Neural progenitor cell (in vitro differentiated cells): Measurements from ENCODE around the gene C11orf87. TPM values are rescaled to one million over a fixed set of nuclear protein-coding genes. Genes with fewer than 3 reads are reported as not detected.
A peak's percentile ranks its signal among the peaks of the same experiment; 100 is the strongest.

Experiments used
- DNase-seq: peaks from one replicate; pipeline ENCODE4 v3.0.0-alpha.2; 2016; ENCODE audit warnings: low spot score
- H2AFZ ChIP-seq: fragments of 200-600 bp; sonication (generic); replicated peaks from 2 replicates; pipeline ENCODE4 v1.6.1; 2016; ENCODE audit warnings: antibody characterized with exemption
- H3F3A ChIP-seq: fragments of 200-600 bp; sonication (generic); 2 replicates; pipeline ENCODE4 v1.6.1; 2016; ENCODE audit warnings: antibody characterized with exemption, low read depth
- H3K27ac ChIP-seq: fragments of 200-600 bp; sonication (generic); 2 replicates; pipeline ENCODE4 v1.5.1; 2016; ENCODE audit warnings: mild to moderate bottlenecking
- H3K27me3 ChIP-seq: fragments of 200-600 bp; sonication (generic); 2 replicates; pipeline ENCODE4 v1.6.1; 2016; ENCODE audit warnings: mild to moderate bottlenecking, moderate library complexity
- H3K36me3 ChIP-seq: fragments of 200-600 bp; sonication (generic); 2 replicates; pipeline ENCODE4 v1.5.1; 2016
- H3K4me1 ChIP-seq: fragments of 200-600 bp; sonication (generic); 2 replicates; pipeline ENCODE4 v1.6.1; 2016; ENCODE audit warnings: mixed run types
- H3K4me2 ChIP-seq: fragments of 200-600 bp; sonication (generic); 2 replicates; pipeline ENCODE4 v1.6.1; 2016
- H3K4me3 ChIP-seq: fragments of 200-600 bp; sonication (generic); 2 replicates; pipeline ENCODE4 v1.5.1; 2016
- H3K79me2 ChIP-seq: fragments of 200-600 bp; sonication (generic); 2 replicates; pipeline ENCODE4 v1.6.1; 2016; ENCODE audit warnings: low read depth
- H3K9ac ChIP-seq: fragments of 200-600 bp; sonication (generic); 2 replicates; pipeline ENCODE4 v1.6.1; 2016
- H3K9me3 ChIP-seq: fragments of 200-600 bp; sonication (generic); 2 replicates; pipeline ENCODE4 v1.5.1; 2016; ENCODE audit warnings: low read depth
- H4K20me1 ChIP-seq: fragments of 200-600 bp; sonication (generic); 2 replicates; pipeline ENCODE4 v1.6.1; 2016; ENCODE audit warnings: low read depth
- H3K27ac Mint-ChIP-seq: 3 replicates; pipeline ENCODE4 v1.8.0; 2021; ENCODE audit warnings: mixed read lengths
- H3K27me3 Mint-ChIP-seq: 2 replicates; pipeline ENCODE4 v1.8.0; 2022; ENCODE audit warnings: low read depth, mild to moderate bottlenecking, inconsistent platforms, moderate library complexity, mixed read lengths; ENCODE audit not compliant: insufficient read depth
- H3K36me3 Mint-ChIP-seq: 3 replicates; pipeline ENCODE4 v1.8.0; 2021; ENCODE audit warnings: mixed read lengths
- H3K4me1 Mint-ChIP-seq: 3 replicates; pipeline ENCODE4 v1.8.0; 2021; ENCODE audit warnings: mixed read lengths
- H3K4me3 Mint-ChIP-seq: 3 replicates; pipeline ENCODE4 v1.8.0; 2021; ENCODE audit warnings: mild to moderate bottlenecking, moderate library complexity, mixed read lengths
- H3K9me3 Mint-ChIP-seq: 3 replicates; pipeline ENCODE4 v1.8.0; 2020; ENCODE audit warnings: mixed read lengths
- CTCF ChIP-seq: fragments of 200-600 bp; sonication (generic); IDR thresholded peaks from 2 replicates; pipeline ENCODE4 v1.5.1; 2017; ENCODE audit warnings: antibody characterized with exemption, mild to moderate bottlenecking
- EZH2 ChIP-seq: fragments of 200-600 bp; sonication (generic); IDR thresholded peaks from 2 replicates; pipeline ENCODE4 v1.6.1; 2017; ENCODE audit warnings: antibody characterized with exemption, mild to moderate bottlenecking, moderate library complexity
- EZH2phosphoT487 ChIP-seq: fragments of 200-600 bp; sonication (generic); IDR thresholded peaks from 2 replicates; pipeline ENCODE4 v1.6.1; 2017; ENCODE audit warnings: antibody characterized with exemption
- total RNA-seq: library from RNA; depleted of rRNA; stranded (reverse); fragments of >200 nt; gene quantifications from 2 replicates; pipeline ENCODE4 v1.2.3, GENCODE V29; 2015; ENCODE audit warnings: low replicate concordance

C11orf87 gene
- total RNA-seq, 1 donor from 2014 or later, result not detected

GRCh38 chr11:109377039-109377742 is 44.8 kb upstream of the C11orf87 start:
- Mint-ChIP-seq H3K9me3 (no peaks in the 10 kb centered on the region), H3K36me3 (no peaks in the 10 kb centered on the region), H3K27me3 (peaks cover 3% of the 10 kb centered on the region), H3K4me3 (no peak overlapping the region), H3K27ac (no peak overlapping the region), H3K4me1 (no peaks in the 10 kb centered on the region)
- Histone ChIP-seq H3K4me1 (no peaks in the 10 kb centered on the region), H3K36me3 (no peaks in the 10 kb centered on the region), H3K9me3 (no peaks in the 10 kb centered on the region), H3F3A (no peaks in the 10 kb centered on the region), H3K4me2 (no peak overlapping the region), H3K9ac (no peak overlapping the region), H3K27me3 (no peaks in the 10 kb centered on the region), H4K20me1 (no peaks in the 10 kb centered on the region), H2AFZ (no peak overlapping the region), H3K4me3 (no peak overlapping the region), H3K79me2 (no peaks in the 10 kb centered on the region), H3K27ac (no peak overlapping the region)
- TF ChIP-seq CTCF (no peak), EZH2phosphoT487 (no peak), EZH2 (no peak)
- no peak for DNase-seq

- Histone ChIP-seq H3K36me3 (no peaks in the 10 kb centered on the region), H3K4me1 (no peaks in the 10 kb centered on the region), H3K9ac (no peak overlapping the region), H3K9me3 (no peaks in the 10 kb centered on the region), H3K27ac (no peak overlapping the region), H3K79me2 (no peaks in the 10 kb centered on the region), H3F3A (no peaks in the 10 kb centered on the region), H3K27me3 (no peaks in the 10 kb centered on the region), H4K20me1 (no peaks in the 10 kb centered on the region), H3K4me2 (no peak overlapping the region), H2AFZ (no peak overlapping the region), H3K4me3 (no peak overlapping the region)
- Mint-ChIP-seq H3K4me1 (peaks cover 5% of the 10 kb centered on the region), H3K27ac (no peak overlapping the region), H3K4me3 (no peak overlapping the region), H3K9me3 (no peaks in the 10 kb centered on the region), H3K27me3 (peaks cover 5% of the 10 kb centered on the region), H3K36me3 (no peaks in the 10 kb centered on the region)
- TF ChIP-seq EZH2 (no peak), CTCF (no peak), EZH2phosphoT487 (no peak)
- DNase-seq, result no peak
These were observed 44.0 kb upstream of the C11orf87 start for GRCh38 chr11:109378034-109378433.

- H3K9me3 ChIP-seq, result no peaks in the 10 kb centered on the region
- TF ChIP-seq CTCF, result no peak
- TF ChIP-seq EZH2phosphoT487, result no peak
- H3K4me3 Mint-ChIP-seq, result no peak overlapping the region
- H3K27ac ChIP-seq, result no peak overlapping the region
- H3K9ac ChIP-seq, result no peak overlapping the region
- no peaks in the 10 kb centered on the region for H3K36me3 ChIP-seq
- peaks cover 7% of the 10 kb centered on the region for H3K27me3 Mint-ChIP-seq
- no peaks in the 10 kb centered on the region for H3F3A ChIP-seq
- peaks cover 22% of the 10 kb centered on the region for H3K4me1 Mint-ChIP-seq
- no peak overlapping the region for H3K4me3 ChIP-seq
- H2AFZ ChIP-seq, result no peak overlapping the region
- H3K9me3 Mint-ChIP-seq, result no peaks in the 10 kb centered on the region
- no peaks in the 10 kb centered on the region for H4K20me1 ChIP-seq
- H3K36me3 Mint-ChIP-seq, result no peaks in the 10 kb centered on the region
- DNase-seq, result no peak
- H3K4me1 ChIP-seq, result no peaks in the 10 kb centered on the region
- H3K4me2 ChIP-seq, result no peak overlapping the region
- peak overlapping the region; percentile 86 for H3K27ac Mint-ChIP-seq
- H3K27me3 ChIP-seq, result no peaks in the 10 kb centered on the region
- H3K79me2 ChIP-seq, result no peaks in the 10 kb centered on the region
These were observed 38.7 kb upstream of the C11orf87 start for GRCh38 chr11:109383306-109383705.
